LNCaP clone FGC (cell line): ENCODE measurements around the gene TRIB2.

Source experiments
- DNase-seq: peaks from one replicate; pipeline ENCODE4 v3.0.0-alpha.2; 2011; ENCODE audit warnings: low read depth
- H3K4me3 ChIP-seq: 2 replicates; pipeline ENCODE4 v1.5.1; 2011; ENCODE audit warnings: mild to moderate bottlenecking, low read depth, low read length, control low read depth
- CTCF ChIP-seq: IDR thresholded peaks from 2 replicates; pipeline ENCODE4 v1.5.1; 2012; ENCODE audit warnings: mild to moderate bottlenecking; ENCODE audit not compliant: control insufficient read depth, insufficient read depth; ENCODE audit errors: extremely low read depth

The TRIB2 gene

GRCh38 chr2:12697617-12698016, 19.1 kb upstream of the TRIB2 start:
- no peak for TF ChIP-seq CTCF
- no peak for DNase-seq
- no peak overlapping the region for H3K4me3 ChIP-seq

- no peak for DNase-seq
- TF ChIP-seq CTCF, result no peak
- no peak overlapping the region for H3K4me3 ChIP-seq
Measured at GRCh38 chr2:12700989-12701388, 15.7 kb upstream of the TRIB2 start.

GRCh38 chr2:12701786-12702167, 15.0 kb upstream of the TRIB2 start:
- no peak overlapping the region for H3K4me3 ChIP-seq
- no peak for DNase-seq
- TF ChIP-seq CTCF, result no peak

GRCh38 chr2:12702168-12703121, 14.3 kb upstream of the TRIB2 start:
- no peak for DNase-seq
- no peak overlapping the region for H3K4me3 ChIP-seq
- TF ChIP-seq CTCF, result no peak

GRCh38 chr2:12704378-12704777, 12.4 kb upstream of the TRIB2 start:
- no peak overlapping the region for H3K4me3 ChIP-seq
- DNase-seq, result no peak
- TF ChIP-seq CTCF, result no peak

- no peak for TF ChIP-seq CTCF
- no peak for DNase-seq
- H3K4me3 ChIP-seq, result no peak overlapping the region
Measured at GRCh38 chr2:12705230-12705629, 11.5 kb upstream of the TRIB2 start.

- no peak for TF ChIP-seq CTCF
- no peak for DNase-seq
- no peak overlapping the region for H3K4me3 ChIP-seq
Measured at GRCh38 chr2:12705742-12706141, 11.0 kb upstream of the TRIB2 start.
